Neural progenitor cell (in vitro differentiated cells): ENCODE data around the gene CHAD.

ENCODE experiments used
- CTCF ChIP-seq: fragments of 200-600 bp; sonication (generic); IDR thresholded peaks from 2 replicates; pipeline ENCODE4 v1.5.1; 2017; ENCODE audit warnings: antibody characterized with exemption, mild to moderate bottlenecking
- EZH2 ChIP-seq: fragments of 200-600 bp; sonication (generic); IDR thresholded peaks from 2 replicates; pipeline ENCODE4 v1.6.1; 2017; ENCODE audit warnings: antibody characterized with exemption, mild to moderate bottlenecking, moderate library complexity
- EZH2phosphoT487 ChIP-seq: fragments of 200-600 bp; sonication (generic); IDR thresholded peaks from 2 replicates; pipeline ENCODE4 v1.6.1; 2017; ENCODE audit warnings: antibody characterized with exemption

- TF ChIP-seq CTCF = no peak
- TF ChIP-seq EZH2 = no peak
- no peak for TF ChIP-seq EZH2phosphoT487
Observed at GRCh38 chr17:50495918-50496317, 27.2 kb upstream of the CHAD start.
